Measurements from ENCODE around the gene DPH6. TPM values are rescaled to one million over a fixed set of nuclear protein-coding genes. Genes with fewer than 3 reads are reported as not detected.

The DPH6 gene
- total and polyA plus RNA-seq, 12 donors, result 5.0 to 42.0 (median 15.7) TPM

DNA sequence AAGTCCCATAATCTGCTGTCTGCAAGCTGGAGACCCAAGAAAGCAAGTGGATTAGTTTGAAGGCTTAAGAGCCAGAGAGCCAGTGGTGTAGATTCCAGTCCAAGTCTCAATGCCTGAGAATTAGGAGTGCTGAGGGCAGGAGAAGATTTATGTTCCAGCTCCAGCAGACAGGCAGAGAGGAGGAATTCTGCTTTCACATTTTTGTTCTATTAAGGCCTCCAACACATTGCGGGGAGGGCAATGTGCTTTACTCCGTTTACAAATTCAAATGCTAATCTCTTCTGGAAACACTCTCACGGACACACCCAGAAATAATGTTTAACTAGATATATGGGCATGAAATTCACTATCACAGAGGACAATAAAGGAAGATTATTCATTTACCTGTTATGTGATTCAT is 54.0 kb downstream of the DPH6 start:
- Histone ChIP-seq H3K36me3 (replicated peaks in 1 of 2) (no peaks in the 10 kb centered on the region), H3K4me1 (replicated peaks in 1 of 2) (no peaks in the 10 kb centered on the region), H3K4me3 (no peak overlapping the region), H3K27ac (no peak overlapping the region), H3K27me3 (no peaks in the 10 kb centered on the region), H3K9me3 (replicated peaks in 1 of 3) (no peaks in the 10 kb centered on the region)
- WGBS, 4 donors, result 89 to 94% (median 93%) methylated on average over 3 of the region's 3 CpGs
- no peak for TF ChIP-seq POLR2A (IDR thresholded peaks at IDR 0.05)
- TF ChIP-seq, protein P1, sequence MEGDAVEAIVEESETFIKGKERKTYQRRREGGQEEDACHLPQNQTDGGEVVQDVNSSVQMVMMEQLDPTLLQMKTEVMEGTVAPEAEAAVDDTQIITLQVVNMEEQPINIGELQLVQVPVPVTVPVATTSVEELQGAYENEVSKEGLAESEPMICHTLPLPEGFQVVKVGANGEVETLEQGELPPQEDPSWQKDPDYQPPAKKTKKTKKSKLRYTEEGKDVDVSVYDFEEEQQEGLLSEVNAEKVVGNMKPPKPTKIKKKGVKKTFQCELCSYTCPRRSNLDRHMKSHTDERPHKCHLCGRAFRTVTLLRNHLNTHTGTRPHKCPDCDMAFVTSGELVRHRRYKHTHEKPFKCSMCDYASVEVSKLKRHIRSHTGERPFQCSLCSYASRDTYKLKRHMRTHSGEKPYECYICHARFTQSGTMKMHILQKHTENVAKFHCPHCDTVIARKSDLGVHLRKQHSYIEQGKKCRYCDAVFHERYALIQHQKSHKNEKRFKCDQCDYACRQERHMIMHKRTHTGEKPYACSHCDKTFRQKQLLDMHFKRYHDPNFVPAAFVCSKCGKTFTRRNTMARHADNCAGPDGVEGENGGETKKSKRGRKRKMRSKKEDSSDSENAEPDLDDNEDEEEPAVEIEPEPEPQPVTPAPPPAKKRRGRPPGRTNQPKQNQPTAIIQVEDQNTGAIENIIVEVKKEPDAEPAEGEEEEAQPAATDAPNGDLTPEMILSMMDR (IDR thresholded peaks at IDR 0.05), result no peak
- no peak for DNase-seq
- intact Hi-C loops (cut with DNase I), result no loop called here

DNA sequence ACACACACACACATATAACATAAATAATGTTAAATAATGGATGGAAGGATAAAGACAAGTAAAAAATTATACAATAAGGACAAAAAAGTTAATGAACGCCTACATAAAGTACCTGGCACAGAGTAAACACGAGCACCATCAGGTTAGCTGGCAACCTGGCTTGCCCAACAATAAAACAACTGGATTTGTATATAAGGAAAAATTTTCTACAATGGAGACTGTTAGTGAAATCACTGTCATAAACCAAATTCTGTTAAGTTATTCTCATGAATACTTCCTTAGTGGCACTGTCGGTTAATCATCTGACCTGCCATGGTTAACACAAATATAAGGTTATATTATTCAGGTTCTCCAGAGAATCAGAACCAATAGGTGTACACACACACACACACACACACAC is 54.8 kb downstream of the DPH6 start:
- intact Hi-C loops (cut with DNase I), result no loop called here
- WGBS, 4 donors, result 93 to 99% (median 96%) methylated on average over 3 of the region's 3 CpGs
- Histone ChIP-seq H3K4me1 (replicated peaks in 1 of 2) (no peaks in the 10 kb centered on the region), H3K4me3 (no peak overlapping the region), H3K36me3 (replicated peaks in 1 of 2) (no peaks in the 10 kb centered on the region), H3K27me3 (no peaks in the 10 kb centered on the region), H3K27ac (no peak overlapping the region), H3K9me3 (replicated peaks in 1 of 3) (no peaks in the 10 kb centered on the region)
- DNase-seq, result no peak
- no peak for TF ChIP-seq POLR2A (IDR thresholded peaks at IDR 0.05)
- TF ChIP-seq, protein P1 (IDR thresholded peaks at IDR 0.05), result no peak

DNA sequence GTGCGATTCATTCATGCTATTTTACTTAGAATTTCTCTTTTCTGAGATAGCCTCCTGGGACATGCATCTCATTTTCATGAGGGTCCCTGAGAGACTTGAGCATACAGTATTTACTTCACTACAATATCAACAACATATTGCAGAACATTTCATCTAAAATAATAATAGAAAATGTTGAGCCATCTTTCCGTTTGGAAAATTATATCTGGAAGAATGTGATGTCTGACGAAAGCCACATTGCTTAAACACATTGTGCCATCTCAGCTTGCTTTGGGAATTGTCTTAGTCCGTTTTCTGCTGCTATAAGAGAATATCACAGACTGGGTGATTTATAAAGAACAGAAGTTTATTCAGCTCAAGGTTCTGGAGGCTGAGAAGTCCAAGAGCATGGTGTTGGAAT is 55.5 kb downstream of the DPH6 start:
- H3K27ac ChIP-seq, result no peak overlapping the region
- WGBS, 4 donors, result 94 to 96% (median 94%) methylated on average over 4 of the region's 4 CpGs
- intact Hi-C loops (cut with DNase I), result no loop called here
- H3K27me3 ChIP-seq, result no peaks in the 10 kb centered on the region
- H3K4me3 ChIP-seq, result no peak overlapping the region
- TF ChIP-seq POLR2A (IDR thresholded peaks at IDR 0.05), result no peak
- TF ChIP-seq, protein P1 (IDR thresholded peaks at IDR 0.05), result no peak
- DNase-seq, result no peak
- H3K36me3 ChIP-seq (replicated peaks in 1 of 2), result no peaks in the 10 kb centered on the region
- no peaks in the 10 kb centered on the region for H3K4me1 ChIP-seq (replicated peaks in 1 of 2)
- H3K9me3 ChIP-seq (replicated peaks in 1 of 3), result no peaks in the 10 kb centered on the region

DNA sequence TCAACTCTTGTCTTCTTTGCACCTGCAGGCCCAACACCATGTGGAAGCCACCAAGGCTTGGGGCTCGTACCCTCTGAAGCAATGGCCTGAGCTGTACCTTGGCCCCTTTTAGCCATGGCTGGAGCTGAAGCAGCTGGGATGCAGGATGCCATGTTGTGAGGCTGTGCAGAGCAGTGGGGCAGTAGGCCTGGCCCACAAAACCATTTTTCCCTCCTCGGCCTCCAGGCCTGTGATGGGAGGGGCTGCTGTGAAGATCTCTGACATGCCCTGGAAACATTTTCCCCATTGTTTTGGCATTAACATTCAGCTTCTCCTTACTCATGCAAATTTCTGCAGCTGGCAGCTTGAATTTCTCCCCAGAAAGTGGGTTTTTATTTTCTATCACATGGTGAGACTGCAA is 58.5 kb downstream of the DPH6 start:
- 90 to 100% (median 95%) methylated on average over 1 to 2 of the region's 2 CpGs for whole genome bisulfite sequencing, 4 donors
- H3K27me3 ChIP-seq, result no peaks in the 10 kb centered on the region
- H3K36me3 ChIP-seq (replicated peaks in 1 of 2), result no peaks in the 10 kb centered on the region
- intact Hi-C loops (cut with DNase I), result no loop called here
- no peaks in the 10 kb centered on the region for H3K9me3 ChIP-seq (replicated peaks in 1 of 3)
- no peak overlapping the region for H3K4me3 ChIP-seq
- H3K4me1 ChIP-seq (replicated peaks in 1 of 2), result no peaks in the 10 kb centered on the region
- no peak overlapping the region for H3K27ac ChIP-seq
- TF ChIP-seq, protein P1 (IDR thresholded peaks at IDR 0.05), result no peak
- no peak for TF ChIP-seq POLR2A (IDR thresholded peaks at IDR 0.05)
- no peak for DNase-seq
